ENCODE data around the gene ZNF648.

DNA sequence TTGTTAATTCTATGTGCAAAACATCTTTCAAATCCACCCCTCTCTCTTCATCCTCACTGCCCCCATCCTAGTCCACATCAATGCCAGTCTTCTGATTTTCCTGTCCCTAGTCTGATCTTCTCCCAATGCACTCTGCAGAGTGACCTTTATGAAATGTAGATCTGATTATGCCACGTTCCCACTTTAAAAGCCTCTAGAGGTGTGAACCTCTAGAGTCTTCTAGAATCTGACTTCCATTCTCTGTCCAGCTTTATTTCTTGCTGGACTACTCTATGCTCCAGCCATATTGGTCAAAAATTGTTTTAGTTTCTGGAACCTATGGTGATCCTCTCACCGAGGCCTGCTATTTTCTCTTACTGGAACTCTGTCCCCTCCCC is 32.5 kb downstream of the ZNF648 start:
- TF ChIP-seq, protein P1, sequence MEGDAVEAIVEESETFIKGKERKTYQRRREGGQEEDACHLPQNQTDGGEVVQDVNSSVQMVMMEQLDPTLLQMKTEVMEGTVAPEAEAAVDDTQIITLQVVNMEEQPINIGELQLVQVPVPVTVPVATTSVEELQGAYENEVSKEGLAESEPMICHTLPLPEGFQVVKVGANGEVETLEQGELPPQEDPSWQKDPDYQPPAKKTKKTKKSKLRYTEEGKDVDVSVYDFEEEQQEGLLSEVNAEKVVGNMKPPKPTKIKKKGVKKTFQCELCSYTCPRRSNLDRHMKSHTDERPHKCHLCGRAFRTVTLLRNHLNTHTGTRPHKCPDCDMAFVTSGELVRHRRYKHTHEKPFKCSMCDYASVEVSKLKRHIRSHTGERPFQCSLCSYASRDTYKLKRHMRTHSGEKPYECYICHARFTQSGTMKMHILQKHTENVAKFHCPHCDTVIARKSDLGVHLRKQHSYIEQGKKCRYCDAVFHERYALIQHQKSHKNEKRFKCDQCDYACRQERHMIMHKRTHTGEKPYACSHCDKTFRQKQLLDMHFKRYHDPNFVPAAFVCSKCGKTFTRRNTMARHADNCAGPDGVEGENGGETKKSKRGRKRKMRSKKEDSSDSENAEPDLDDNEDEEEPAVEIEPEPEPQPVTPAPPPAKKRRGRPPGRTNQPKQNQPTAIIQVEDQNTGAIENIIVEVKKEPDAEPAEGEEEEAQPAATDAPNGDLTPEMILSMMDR (conservative IDR thresholded peaks at IDR 0.05 in 1 of 2, IDR thresholded peaks at IDR 0.05 in 1 of 2; ENCODE audit: extremely low read depth in 1 of 2, insufficient read depth in 1 of 2, low read depth in 1 of 2, low read length in 2 of 2), result no peak
- TF ChIP-seq EZH2 (IDR thresholded peaks at IDR 0.05; ENCODE audit: borderline replicate concordance, low read length), result no peak

Measured in mammary epithelial cell (primary cell).